Transverse colon (tissue), 3 donors: ENCODE data around the gene OCA2.

ENCODE experiments used
- CTCF ChIP-seq, 5 experiments: fragments of 200-600 bp in 3 of 5; fragments of 450-650 bp in 2 of 5; sonication (generic) in 3 of 5; IDR thresholded peaks; 1 replicate in 2 of 5; 2 replicates in 3 of 5; pipeline ENCODE4 v1.5.1; 2016 to 2017; ENCODE audit warnings: antibody characterized with exemption in 5 of 5, inconsistent platforms in 3 of 5, mild to moderate bottlenecking in 2 of 5, moderate library complexity in 1 of 5
- POLR2A ChIP-seq: fragments of 450-650 bp; IDR thresholded peaks from one replicate; pipeline ENCODE4 v1.6.1; 2016; ENCODE audit warnings: antibody characterized with exemption, mild to moderate bottlenecking, moderate library complexity

- TF ChIP-seq POLR2A = no peak
- TF ChIP-seq CTCF (IDR thresholded peaks at IDR 0.05) = no peak
Measured at GRCh38 chr15:27734785-27735495, 364.2 kb downstream of the OCA2 start.
